Hepatocyte (in vitro differentiated cells): Measurements from ENCODE around the gene COPS9. TPM values are rescaled to one million over a fixed set of nuclear protein-coding genes. Genes with fewer than 3 reads are reported as not detected.

ENCODE experiments used
- DNase-seq: peaks from one replicate; pipeline ENCODE4 v3.0.0-alpha.2; 2016; ENCODE audit warnings: low spot score
- H2AFZ ChIP-seq: fragments of 200-600 bp; sonication (generic); 2 replicates; pipeline ENCODE4 v1.6.0; 2016; ENCODE audit warnings: antibody characterized with exemption, mild to moderate bottlenecking
- H3K27ac ChIP-seq: fragments of 200-600 bp; sonication (generic); 2 replicates; pipeline ENCODE4 v1.5.1; 2016; ENCODE audit warnings: mild to moderate bottlenecking
- H3K27me3 ChIP-seq: fragments of 200-600 bp; sonication (generic); 2 replicates; pipeline ENCODE4 v1.6.1; 2016
- H3K36me3 ChIP-seq: fragments of 200-600 bp; sonication (generic); replicated peaks from 2 replicates; pipeline ENCODE4 v1.5.1; 2016; ENCODE audit warnings: low read depth; ENCODE audit not compliant: insufficient read depth
- H3K4me1 ChIP-seq: fragments of 200-600 bp; sonication (generic); 2 replicates; pipeline ENCODE4 v1.5.1; 2016; ENCODE audit warnings: mild to moderate bottlenecking, moderate library complexity; ENCODE audit not compliant: insufficient read depth
- H3K4me2 ChIP-seq: fragments of 200-600 bp; sonication (generic); 2 replicates; pipeline ENCODE4 v1.6.0; 2016
- H3K4me3 ChIP-seq: fragments of 200-600 bp; sonication (generic); 2 replicates; pipeline ENCODE4 v1.5.1; 2016; ENCODE audit warnings: mild to moderate bottlenecking
- H3K79me2 ChIP-seq: fragments of 200-600 bp; sonication (generic); 2 replicates; pipeline ENCODE4 v1.6.0; 2017; ENCODE audit warnings: mild to moderate bottlenecking
- H3K9me2 ChIP-seq: fragments of 200-600 bp; sonication (generic); replicated peaks from 2 replicates; pipeline ENCODE4 v1.6.0; 2017; ENCODE audit warnings: mild to moderate bottlenecking; ENCODE audit not compliant: insufficient read depth
- H3K9me3 ChIP-seq: fragments of 200-600 bp; sonication (generic); 2 replicates; pipeline ENCODE4 v1.5.1; 2016; ENCODE audit warnings: low read depth, mild to moderate bottlenecking
- H4K20me1 ChIP-seq: fragments of 200-600 bp; sonication (generic); 2 replicates; pipeline ENCODE4 v1.6.0; 2016; ENCODE audit warnings: mild to moderate bottlenecking; ENCODE audit not compliant: insufficient read depth, poor library complexity, severe bottlenecking
- CTCF ChIP-seq: fragments of 200-600 bp; sonication (generic); IDR thresholded peaks from 2 replicates; pipeline ENCODE4 v1.5.1; 2016; ENCODE audit warnings: antibody characterized with exemption, mild to moderate bottlenecking; ENCODE audit not compliant: poor library complexity
- EZH2 ChIP-seq: fragments of 200-600 bp; sonication (generic); IDR thresholded peaks from 2 replicates; pipeline ENCODE4 v1.6.1; 2016; ENCODE audit warnings: antibody characterized with exemption, mild to moderate bottlenecking, borderline replicate concordance
- EZH2phosphoT487 ChIP-seq: fragments of 200-600 bp; sonication (generic); IDR thresholded peaks from one replicate; pipeline ENCODE4 v1.6.1; 2018; ENCODE audit warnings: antibody characterized with exemption, mild to moderate bottlenecking, low read depth, moderate library complexity; ENCODE audit not compliant: unreplicated experiment, severe bottlenecking
- WGBS: methylation state at CpG from one replicate; pipeline ENCODE4 v1.1.6; 2016; ENCODE audit warnings: low lambda C conversion rate; ENCODE audit errors: missing lambda C conversion rate; 5-methylcytosine and 5-hydroxymethylcytosine counted together
- polyA plus RNA-seq: library from polyadenylated mRNA; unstranded; fragments of >200 nt; fragmentation: Nextera tagmentation; extraction: Ambion mirVana; gene quantifications from 2 replicates; pipeline ENCODE4 v1.2.1, GENCODE V29; 2016
- total RNA-seq: library from RNA; depleted of rRNA; stranded (reverse); fragments of >200 nt; gene quantifications from 2 replicates; pipeline ENCODE4 v1.2.3, GENCODE V29; 2014

The COPS9 gene
- total and polyA plus RNA-seq, 2 experiments from 2014 or later, result 109 to 300 TPM

- no peaks in the 10 kb centered on the region for H3K4me1 ChIP-seq
- no peaks in the 10 kb centered on the region for H3K79me2 ChIP-seq
- no peaks in the 10 kb centered on the region for H3K9me2 ChIP-seq
- no peak for TF ChIP-seq CTCF
- TF ChIP-seq EZH2, result no peak
- TF ChIP-seq EZH2phosphoT487, result no peak
- no peaks in the 10 kb centered on the region for H4K20me1 ChIP-seq
- no peak overlapping the region for H3K4me3 ChIP-seq
- WGBS, result 93% methylated on average over 4 of the region's 4 CpGs
- no peak overlapping the region for H3K27ac ChIP-seq
- no peaks in the 10 kb centered on the region for H3K9me3 ChIP-seq
- DNase-seq, result no peak
- H3K4me2 ChIP-seq, result no peak overlapping the region
- H3K36me3 ChIP-seq, result no peaks in the 10 kb centered on the region
- H2AFZ ChIP-seq, result no peak overlapping the region
- H3K27me3 ChIP-seq, result no peaks in the 10 kb centered on the region
Measured at GRCh38 chr2:240163844-240164574, 27.9 kb upstream of the COPS9 start.

- Histone ChIP-seq H3K27me3 (no peaks in the 10 kb centered on the region), H4K20me1 (no peaks in the 10 kb centered on the region), H2AFZ (no peak overlapping the region), H3K9me3 (no peaks in the 10 kb centered on the region), H3K4me2 (no peak overlapping the region), H3K4me1 (no peaks in the 10 kb centered on the region), H3K36me3 (no peaks in the 10 kb centered on the region), H3K79me2 (no peaks in the 10 kb centered on the region), H3K4me3 (no peak overlapping the region), H3K27ac (no peak overlapping the region), H3K9me2 (no peaks in the 10 kb centered on the region)
- TF ChIP-seq EZH2phosphoT487 (no peak), EZH2 (no peak)
- WGBS, result 81% methylated on average over 16 of the region's 16 CpGs
- no peak for DNase-seq
Measured at GRCh38 chr2:240162939-240163714, 27.0 kb upstream of the COPS9 start.

GRCh38 chr2:240162531-240162930 lies 26.4 kb upstream of the COPS9 start:
- no peak overlapping the region for H2AFZ ChIP-seq
- no peak overlapping the region for H3K27ac ChIP-seq
- WGBS, result 91% methylated on average over 6 of the region's 6 CpGs
- no peaks in the 10 kb centered on the region for H3K9me2 ChIP-seq
- TF ChIP-seq CTCF (no peak), EZH2 (no peak), EZH2phosphoT487 (no peak)
- no peaks in the 10 kb centered on the region for H3K9me3 ChIP-seq
- H3K27me3 ChIP-seq, result no peaks in the 10 kb centered on the region
- H3K79me2 ChIP-seq, result no peaks in the 10 kb centered on the region
- no peaks in the 10 kb centered on the region for H3K36me3 ChIP-seq
- H3K4me1 ChIP-seq, result no peaks in the 10 kb centered on the region
- H3K4me3 ChIP-seq, result no peak overlapping the region
- H4K20me1 ChIP-seq, result no peaks in the 10 kb centered on the region
- DNase-seq, result no peak
- no peak overlapping the region for H3K4me2 ChIP-seq

GRCh38 chr2:240162032-240162431 lies 25.9 kb upstream of the COPS9 start:
- no peak overlapping the region for H3K4me2 ChIP-seq
- H3K27me3 ChIP-seq, result no peaks in the 10 kb centered on the region
- H3K79me2 ChIP-seq, result no peaks in the 10 kb centered on the region
- TF ChIP-seq CTCF (no peak), EZH2phosphoT487 (no peak), EZH2 (no peak)
- no peaks in the 10 kb centered on the region for H3K9me2 ChIP-seq
- no peak for DNase-seq
- H2AFZ ChIP-seq, result no peak overlapping the region
- no peaks in the 10 kb centered on the region for H3K36me3 ChIP-seq
- no peaks in the 10 kb centered on the region for H3K4me1 ChIP-seq
- WGBS, result 81% methylated on average over 5 of the region's 5 CpGs
- no peak overlapping the region for H3K4me3 ChIP-seq
- H3K9me3 ChIP-seq, result no peaks in the 10 kb centered on the region
- H4K20me1 ChIP-seq, result no peaks in the 10 kb centered on the region
- H3K27ac ChIP-seq, result no peak overlapping the region
